ENCODE data around the gene SRPK2.

The SRPK2 gene

GRCh38 chr7:105298439-105298894 is 90.3 kb downstream of the SRPK2 start:
- Histone ChIP-seq H3K18ac (ENCODE audit: low read length) (no peak overlapping the region), H3K14ac (ENCODE audit: low read length) (no peak overlapping the region), H2BK120ac (ENCODE audit: low read depth, low read length) (no peak overlapping the region), H2BK5ac (ENCODE audit: low read length) (no peak overlapping the region), H3K27ac (replicated peaks; ENCODE audit: low read length) (no peak overlapping the region), H2AFZ (ENCODE audit: low read length) (no peak overlapping the region), H3K36me3 (replicated peaks in 1 of 2; ENCODE audit: control insufficient read depth in 2 of 2, insufficient read depth in 2 of 2, low read length in 2 of 2) (no peaks in the 10 kb centered on the region), H3K4ac (ENCODE audit: low read length) (no peak overlapping the region), H3K4me2 (ENCODE audit: insufficient read depth, low read length, poor library complexity, severe bottlenecking) (no peak overlapping the region), H3K23ac (ENCODE audit: low read depth, low read length, poor library complexity) (no peak overlapping the region), H4K91ac (ENCODE audit: low read depth, low read length, poor library complexity) (no peak overlapping the region), H3K4me3 (ENCODE audit: low read length in 2 of 2) (no peak overlapping the region), H2BK15ac (ENCODE audit: low read length) (no peak overlapping the region), H4K8ac (ENCODE audit: low read depth, low read length) (no peak overlapping the region), H3K79me1 (ENCODE audit: low read depth, low read length) (peaks cover 2% of the 10 kb centered on the region), H3K9ac (ENCODE audit: low read depth, low read length, poor library complexity) (no peak overlapping the region), H3K9me3 (replicated peaks in 1 of 2; ENCODE audit: control insufficient read depth in 2 of 2, insufficient read depth in 1 of 2, low read depth in 1 of 2, low read length in 2 of 2) (no peaks in the 10 kb centered on the region), H2AK5ac (ENCODE audit: low read depth, low read length) (no peak overlapping the region), H3K27me3 (ENCODE audit: control insufficient read depth in 3 of 3, insufficient read depth in 3 of 3, low read depth in 1 of 3, low read length in 3 of 3) (no peaks in the 10 kb centered on the region), H3K4me1 (ENCODE audit: control insufficient read depth in 2 of 2, insufficient read depth in 1 of 2, low read depth in 1 of 2, low read length in 2 of 2) (peaks cover 5% of the 10 kb centered on the region in 2 donors), H2BK12ac (ENCODE audit: low read length) (no peak overlapping the region)
- WGBS, 2 donors (ENCODE audit: extremely low coverage in 2 of 2, insufficient read length in 2 of 2, insufficient replicate concordance in 1 of 2), result no CpG with 5 or more reads among the region's 4 CpGs
- no peak for DNase-seq (ENCODE audit: low spot score)

DNA sequence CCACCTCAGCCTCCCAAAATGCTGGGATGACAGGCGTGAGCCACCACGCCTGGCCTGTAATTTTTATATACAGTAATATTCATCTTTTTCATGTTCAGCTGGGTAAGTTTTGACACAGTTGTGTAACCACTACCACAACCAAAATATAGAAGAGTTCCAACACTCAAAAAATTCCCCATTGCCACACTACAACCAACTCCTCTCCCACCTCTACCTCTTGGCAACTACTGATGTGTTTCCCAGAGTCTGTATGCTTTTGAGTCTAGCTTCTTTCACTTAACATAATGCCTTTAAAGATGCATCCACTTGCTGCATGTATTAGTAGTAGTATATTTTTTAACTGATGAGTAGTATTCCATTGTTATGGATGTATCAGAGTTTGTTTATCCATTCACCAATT is 90.7 kb downstream of the SRPK2 start:
- H3K4me1 ChIP-seq (ENCODE audit: control insufficient read depth in 2 of 2, insufficient read depth in 1 of 2, low read depth in 1 of 2, low read length in 2 of 2), result peaks cover 5% of the 10 kb centered on the region in 2 donors
- no peak overlapping the region for H4K91ac ChIP-seq (ENCODE audit: low read depth, low read length, poor library complexity)
- H2BK120ac ChIP-seq (ENCODE audit: low read depth, low read length), result no peak overlapping the region
- no peak overlapping the region for H3K4me3 ChIP-seq (ENCODE audit: low read length in 2 of 2)
- no peak for DNase-seq (ENCODE audit: low spot score)
- no peak overlapping the region for H3K4ac ChIP-seq (ENCODE audit: low read length)
- H2BK15ac ChIP-seq (ENCODE audit: low read length), result no peak overlapping the region
- H2BK5ac ChIP-seq (ENCODE audit: low read length), result no peak overlapping the region
- H3K9ac ChIP-seq (ENCODE audit: low read depth, low read length, poor library complexity), result no peak overlapping the region
- H3K36me3 ChIP-seq (replicated peaks in 1 of 2; ENCODE audit: control insufficient read depth in 2 of 2, insufficient read depth in 2 of 2, low read length in 2 of 2), result no peaks in the 10 kb centered on the region
- no peak overlapping the region for H3K18ac ChIP-seq (ENCODE audit: low read length)
- H3K27me3 ChIP-seq (ENCODE audit: control insufficient read depth in 3 of 3, insufficient read depth in 3 of 3, low read depth in 1 of 3, low read length in 3 of 3), result no peaks in the 10 kb centered on the region
- no peak overlapping the region for H3K27ac ChIP-seq (replicated peaks; ENCODE audit: low read length)
- H3K23ac ChIP-seq (ENCODE audit: low read depth, low read length, poor library complexity), result no peak overlapping the region
- no peak overlapping the region for H3K4me2 ChIP-seq (ENCODE audit: insufficient read depth, low read length, poor library complexity, severe bottlenecking)
- H2BK12ac ChIP-seq (ENCODE audit: low read length), result no peak overlapping the region
- no peak overlapping the region for H3K14ac ChIP-seq (ENCODE audit: low read length)
- no peaks in the 10 kb centered on the region for H3K9me3 ChIP-seq (replicated peaks in 1 of 2; ENCODE audit: control insufficient read depth in 2 of 2, insufficient read depth in 1 of 2, low read depth in 1 of 2, low read length in 2 of 2)
- H3K79me1 ChIP-seq (ENCODE audit: low read depth, low read length), result peaks cover 2% of the 10 kb centered on the region
- H4K8ac ChIP-seq (ENCODE audit: low read depth, low read length), result no peak overlapping the region
- no CpG with 5 or more reads among the region's 2 CpGs for WGBS, 2 donors (ENCODE audit: extremely low coverage in 2 of 2, insufficient read length in 2 of 2, insufficient replicate concordance in 1 of 2)
- H2AFZ ChIP-seq (ENCODE audit: low read length), result no peak overlapping the region
- H2AK5ac ChIP-seq (ENCODE audit: low read depth, low read length), result no peak overlapping the region

DNA sequence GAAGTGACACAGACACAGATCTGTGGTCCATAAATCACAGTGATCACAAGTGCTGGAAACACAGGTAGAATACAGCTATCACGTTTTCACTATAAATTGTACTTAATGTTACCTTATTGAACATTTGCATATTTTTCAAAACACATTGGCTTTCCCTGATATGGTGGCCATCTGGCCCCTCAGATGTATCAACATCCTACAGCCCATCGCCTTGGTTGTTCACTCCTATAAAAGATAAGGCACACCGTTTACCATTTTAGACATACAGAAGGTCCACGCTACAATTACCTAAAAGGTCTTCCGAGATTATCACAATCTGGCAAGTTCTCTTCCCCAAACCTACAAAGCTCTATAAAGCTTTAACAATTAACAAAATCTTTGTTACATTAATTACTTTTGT is 91.4 kb downstream of the SRPK2 start:
- no peaks in the 10 kb centered on the region for H3K36me3 ChIP-seq (replicated peaks in 1 of 2; ENCODE audit: control insufficient read depth in 2 of 2, insufficient read depth in 2 of 2, low read length in 2 of 2)
- H4K91ac ChIP-seq (ENCODE audit: low read depth, low read length, poor library complexity), result no peak overlapping the region
- H3K9me3 ChIP-seq (replicated peaks in 1 of 2; ENCODE audit: control insufficient read depth in 2 of 2, insufficient read depth in 1 of 2, low read depth in 1 of 2, low read length in 2 of 2), result no peaks in the 10 kb centered on the region
- H3K14ac ChIP-seq (ENCODE audit: low read length), result no peak overlapping the region
- DNase-seq (ENCODE audit: low spot score), result no peak
- H2BK5ac ChIP-seq (ENCODE audit: low read length), result no peak overlapping the region
- no CpG with 5 or more reads among the region's 5 CpGs for WGBS, 2 donors (ENCODE audit: extremely low coverage in 2 of 2, insufficient read length in 2 of 2, insufficient replicate concordance in 1 of 2)
- H2BK15ac ChIP-seq (ENCODE audit: low read length), result no peak overlapping the region
- H3K18ac ChIP-seq (ENCODE audit: low read length), result no peak overlapping the region
- H3K23ac ChIP-seq (ENCODE audit: low read depth, low read length, poor library complexity), result no peak overlapping the region
- H2BK12ac ChIP-seq (ENCODE audit: low read length), result no peak overlapping the region
- H2BK120ac ChIP-seq (ENCODE audit: low read depth, low read length), result no peak overlapping the region
- H3K27ac ChIP-seq (replicated peaks; ENCODE audit: low read length), result no peak overlapping the region
- H3K79me1 ChIP-seq (ENCODE audit: low read depth, low read length), result peaks cover 2% of the 10 kb centered on the region
- H3K9ac ChIP-seq (ENCODE audit: low read depth, low read length, poor library complexity), result no peak overlapping the region
- no peaks in the 10 kb centered on the region for H3K27me3 ChIP-seq (ENCODE audit: control insufficient read depth in 3 of 3, insufficient read depth in 3 of 3, low read depth in 1 of 3, low read length in 3 of 3)
- no peak overlapping the region for H2AK5ac ChIP-seq (ENCODE audit: low read depth, low read length)
- no peak overlapping the region for H2AFZ ChIP-seq (ENCODE audit: low read length)
- H3K4ac ChIP-seq (ENCODE audit: low read length), result no peak overlapping the region
- no peak overlapping the region for H3K4me2 ChIP-seq (ENCODE audit: insufficient read depth, low read length, poor library complexity, severe bottlenecking)
- no peak overlapping the region for H4K8ac ChIP-seq (ENCODE audit: low read depth, low read length)
- H3K4me1 ChIP-seq (ENCODE audit: control insufficient read depth in 2 of 2, insufficient read depth in 1 of 2, low read depth in 1 of 2, low read length in 2 of 2), result peaks cover 5% of the 10 kb centered on the region in 2 donors
- no peak overlapping the region for H3K4me3 ChIP-seq (ENCODE audit: low read length in 2 of 2)

GRCh38 chr7:105296491-105296890 is 92.2 kb downstream of the SRPK2 start:
- Histone ChIP-seq H3K79me1 (ENCODE audit: low read depth, low read length) (peaks cover 2% of the 10 kb centered on the region), H3K27ac (replicated peaks; ENCODE audit: low read length) (no peak overlapping the region), H3K4me2 (ENCODE audit: insufficient read depth, low read length, poor library complexity, severe bottlenecking) (no peak overlapping the region), H3K9ac (ENCODE audit: low read depth, low read length, poor library complexity) (no peak overlapping the region), H3K14ac (ENCODE audit: low read length) (no peak overlapping the region), H2BK15ac (ENCODE audit: low read length) (no peak overlapping the region), H2BK5ac (ENCODE audit: low read length) (no peak overlapping the region), H2BK120ac (ENCODE audit: low read depth, low read length) (no peak overlapping the region), H3K36me3 (replicated peaks in 1 of 2; ENCODE audit: control insufficient read depth in 2 of 2, insufficient read depth in 2 of 2, low read length in 2 of 2) (no peaks in the 10 kb centered on the region), H2AK5ac (ENCODE audit: low read depth, low read length) (no peak overlapping the region), H3K4ac (ENCODE audit: low read length) (no peak overlapping the region), H2BK12ac (ENCODE audit: low read length) (no peak overlapping the region), H3K9me3 (replicated peaks in 1 of 2; ENCODE audit: control insufficient read depth in 2 of 2, insufficient read depth in 1 of 2, low read depth in 1 of 2, low read length in 2 of 2) (no peaks in the 10 kb centered on the region), H3K4me1 (ENCODE audit: control insufficient read depth in 2 of 2, insufficient read depth in 1 of 2, low read depth in 1 of 2, low read length in 2 of 2) (peaks cover 5% of the 10 kb centered on the region in 2 donors), H3K18ac (ENCODE audit: low read length) (no peak overlapping the region), H3K23ac (ENCODE audit: low read depth, low read length, poor library complexity) (no peak overlapping the region), H3K27me3 (ENCODE audit: control insufficient read depth in 3 of 3, insufficient read depth in 3 of 3, low read depth in 1 of 3, low read length in 3 of 3) (no peaks in the 10 kb centered on the region), H2AFZ (ENCODE audit: low read length) (no peak overlapping the region), H4K8ac (ENCODE audit: low read depth, low read length) (no peak overlapping the region), H4K91ac (ENCODE audit: low read depth, low read length, poor library complexity) (no peak overlapping the region), H3K4me3 (ENCODE audit: low read length in 2 of 2) (no peak overlapping the region)
- no peak for DNase-seq (ENCODE audit: low spot score)

Measured in neuronal stem cell (in vitro differentiated cells).